Sciatic nerve (tissue), 2 donors: ENCODE data around the gene RAB33B. TPM values are rescaled to one million over a fixed set of nuclear protein-coding genes. Genes with fewer than 3 reads are reported as not detected.

Source experiments
- ATAC-seq: fragments of 200-7000 bp; cut with Tn5 transposase; one replicate; pipeline ENCODE4 v1.9.1; 2020; ENCODE audit warnings: mild to moderate bottlenecking, moderate library complexity
- DNase-seq: peaks from one replicate; pipeline ENCODE4 v3.0.0-alpha.2; 2020; ENCODE audit warnings: low spot score
- intact Hi-C: fragments of 100-400 bp; cut with DNase I; formaldehyde crosslinking; loops from one replicate; pipeline ENCODE4 v1.14.2; 2022
- total RNA-seq: library from RNA; stranded (reverse); fragmentation: NEBNext Ultra II Directional; extraction: Animal tissue kit (Norgen Biotek cat#: 25700); gene quantifications from one replicate; pipeline ENCODE4 v1.2.1, GENCODE V29; 2021
- donor health status: DM: no; HTN: no; CAD: no.
- donor health status: DM: no; HTN: no; CAD: no.

The RAB33B gene
- total RNA-seq, 1 donor from 2014 or later, result 13.8 TPM

DNA sequence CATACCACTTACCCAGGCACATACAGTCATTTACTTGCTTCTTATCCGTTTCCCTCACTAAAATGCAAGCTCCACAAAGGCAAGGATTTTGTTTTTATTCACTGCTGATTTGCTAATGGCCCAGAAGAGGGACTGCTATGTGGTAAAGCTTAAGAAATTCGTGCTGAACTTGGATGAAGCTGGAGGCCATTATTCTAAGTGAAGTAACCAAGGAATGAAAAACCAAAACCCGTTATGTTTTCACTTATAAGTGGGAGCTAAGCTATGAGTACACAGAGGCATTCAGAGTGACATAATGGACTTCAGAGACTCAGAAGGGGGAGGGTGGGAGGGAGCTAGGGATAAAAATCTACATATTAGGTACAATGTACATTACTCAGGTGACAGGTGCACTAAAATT lies 47.2 kb downstream of the RAB33B start:
- ATAC-seq, result no peak
- intact Hi-C loops, result no loop called here

GRCh38 chr4:139501527-139501926 lies 47.6 kb downstream of the RAB33B start:
- intact Hi-C loops, result no loop called here
- no peak for ATAC-seq

More for the DNA sequence above, 47.2 kb downstream of the RAB33B start:
- DNase-seq, result no peak

GRCh38 chr4:139501927-139502899 lies 48.3 kb downstream of the RAB33B start:
- intact Hi-C loops, result no loop called here
- ATAC-seq (no peak), DNase-seq (no peak)

More at GRCh38 chr4:139501527-139501926, 47.6 kb downstream of the RAB33B start:
- no peak for DNase-seq

DNA sequence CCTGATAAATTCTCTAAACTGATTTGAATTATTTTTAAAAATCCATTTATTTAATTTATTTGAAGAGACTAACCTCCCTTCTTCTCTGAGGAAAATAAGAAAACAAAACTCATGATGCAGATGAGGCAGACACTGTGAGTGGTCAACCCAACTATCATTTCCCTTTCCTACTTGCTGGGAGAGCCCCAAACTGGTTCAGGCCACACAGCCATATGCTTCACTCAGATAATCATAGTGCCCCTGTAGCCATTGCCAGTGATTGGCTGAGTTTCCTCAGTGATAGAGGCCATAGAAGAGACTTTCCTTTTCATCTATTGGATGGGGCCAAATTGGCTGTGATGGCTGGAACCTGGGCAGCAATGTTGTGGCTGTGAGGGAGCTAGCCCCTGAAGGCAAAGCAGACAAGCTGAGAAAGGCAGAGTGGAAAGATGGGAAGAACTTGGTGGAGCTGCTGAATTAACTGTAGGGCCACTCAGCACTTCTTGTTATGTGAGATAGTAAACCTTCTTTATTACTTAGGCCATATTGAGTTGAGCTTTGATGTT lies 49.8 kb downstream of the RAB33B start:
- ATAC-seq, result no peak
- intact Hi-C loops, result no loop called here
- no peak for DNase-seq

- no peak for DNase-seq
- intact Hi-C loops, result no loop called here
- ATAC-seq, result no peak
Observed at GRCh38 chr4:139506774-139507173, 52.9 kb downstream of the RAB33B start.

DNA sequence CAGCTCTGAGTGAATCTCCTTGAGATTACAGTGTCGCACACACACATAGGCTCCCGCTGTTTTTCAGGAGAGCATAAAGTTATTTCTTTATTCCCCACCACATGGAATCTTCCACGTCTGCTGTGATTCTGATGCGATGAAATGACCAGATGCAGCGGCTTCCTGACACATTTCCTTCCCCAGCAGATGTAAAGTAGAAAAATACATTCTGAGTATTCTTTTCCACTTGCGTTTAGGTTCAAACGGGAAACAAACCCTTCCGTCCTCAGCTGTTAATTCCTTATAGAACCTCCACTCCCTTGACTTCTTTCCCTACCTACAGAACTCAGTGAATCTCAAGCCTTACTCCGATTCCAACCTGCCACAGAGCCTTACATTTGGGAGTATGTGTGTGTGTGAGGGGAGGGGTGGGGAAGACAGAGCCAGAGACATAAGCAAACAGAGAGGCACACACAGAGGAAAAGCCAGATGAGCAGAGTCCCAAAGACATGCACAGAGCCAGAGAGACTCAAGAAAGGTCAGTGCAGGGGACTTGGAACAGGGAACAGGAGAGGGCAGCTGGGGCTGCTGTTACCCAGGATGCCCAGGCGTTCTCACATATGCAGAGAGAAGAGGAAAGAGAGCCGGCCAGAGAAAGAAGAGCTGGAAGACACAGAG lies 54.8 kb downstream of the RAB33B start:
- DNase-seq, result no peak
- ATAC-seq, result no peak
- intact Hi-C loops, result no loop called here

GRCh38 chr4:139509727-139510410 lies 55.9 kb downstream of the RAB33B start:
- DNase-seq (no peak), ATAC-seq (no peak)
- intact Hi-C loops, result no loop called here

- DNase-seq (no peak), ATAC-seq (no peak)
- intact Hi-C loops, result no loop called here
Observed at GRCh38 chr4:139511320-139511719, 57.4 kb downstream of the RAB33B start.

GRCh38 chr4:139514382-139515059 lies 60.6 kb downstream of the RAB33B start:
- intact Hi-C loops, result no loop called here
- ATAC-seq, result no peak
- no peak for DNase-seq

DNA sequence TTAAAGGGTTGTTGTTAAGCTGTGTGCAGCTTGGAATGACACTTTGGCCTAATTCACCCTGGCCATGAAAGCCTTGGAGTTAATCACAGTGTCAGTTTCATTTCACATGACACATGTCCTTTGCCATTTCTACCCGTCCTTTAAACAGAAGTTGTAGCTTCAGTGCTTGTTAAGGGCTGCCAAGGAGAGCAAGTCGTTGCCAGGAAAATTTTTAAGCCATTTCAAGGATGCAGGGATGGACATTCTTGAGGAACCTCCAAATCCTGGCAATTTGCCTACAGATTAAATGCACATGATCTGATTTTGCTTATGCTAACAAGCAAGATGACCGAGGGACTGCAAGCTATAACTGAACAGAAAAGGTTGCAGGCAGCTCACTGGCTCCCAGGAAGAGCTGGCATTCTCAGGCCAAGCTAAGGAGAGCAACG lies 61.6 kb downstream of the RAB33B start:
- peak; percentile 17 for ATAC-seq
- intact Hi-C loops, result no loop called here
- no peak for DNase-seq

- ATAC-seq (no peak), DNase-seq (no peak)
- intact Hi-C loops, result no loop called here
Observed at GRCh38 chr4:139521754-139522401, 68.0 kb downstream of the RAB33B start.

DNA sequence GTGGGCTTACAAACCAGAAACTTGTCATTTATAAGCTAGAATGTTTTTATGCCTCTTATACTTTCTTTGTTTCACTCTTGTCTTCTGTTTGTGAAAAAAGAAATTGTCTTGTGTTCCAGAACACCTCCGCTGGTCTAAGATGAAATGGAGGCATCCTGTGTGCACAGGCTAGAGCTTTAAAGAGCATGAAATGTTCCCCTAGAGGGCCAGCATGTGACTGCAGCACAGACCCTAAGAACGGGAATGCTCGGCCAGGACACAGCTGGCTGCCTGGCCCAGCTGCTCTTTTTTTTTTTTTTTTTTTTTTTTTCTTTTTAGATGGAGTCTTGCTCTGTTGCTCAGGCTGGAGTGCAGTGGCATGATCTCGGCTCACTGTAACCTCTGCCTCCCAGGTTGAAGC lies 68.5 kb downstream of the RAB33B start:
- intact Hi-C loops, result no loop called here
- ATAC-seq (peak; percentile 72), DNase-seq (no peak)

GRCh38 chr4:139523076-139523475 lies 69.2 kb downstream of the RAB33B start:
- ATAC-seq (no peak), DNase-seq (no peak)
- intact Hi-C loops, result no loop called here

DNA sequence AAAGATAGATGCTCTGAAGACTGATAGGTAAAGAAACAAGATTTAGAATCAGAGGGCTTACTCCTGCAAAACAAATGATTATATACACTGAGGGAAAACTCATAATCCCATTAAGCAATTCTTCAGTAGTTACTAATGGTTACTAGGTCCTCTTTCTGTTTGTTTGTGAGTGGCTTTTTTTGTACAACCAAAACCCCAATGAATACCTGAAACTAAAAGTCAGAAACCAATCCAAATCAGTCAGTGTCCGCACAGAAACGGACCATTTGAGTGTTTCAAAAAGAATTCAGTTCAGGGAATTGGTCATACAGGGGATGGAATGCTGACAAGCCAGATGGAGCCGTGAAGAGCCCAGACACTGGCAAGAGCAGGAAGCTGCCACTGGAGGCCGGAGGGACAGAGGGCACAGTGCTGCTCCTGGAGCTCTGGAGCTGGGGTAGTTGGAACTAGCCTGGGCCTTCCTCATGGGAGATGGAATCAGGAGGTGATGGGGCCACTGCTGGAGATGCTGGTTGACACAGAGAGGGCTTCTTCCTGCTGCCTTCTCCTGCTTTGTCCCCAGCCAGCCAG lies 70.2 kb downstream of the RAB33B start:
- DNase-seq (no peak), ATAC-seq (no peak)
- intact Hi-C loops, result no loop called here

DNA sequence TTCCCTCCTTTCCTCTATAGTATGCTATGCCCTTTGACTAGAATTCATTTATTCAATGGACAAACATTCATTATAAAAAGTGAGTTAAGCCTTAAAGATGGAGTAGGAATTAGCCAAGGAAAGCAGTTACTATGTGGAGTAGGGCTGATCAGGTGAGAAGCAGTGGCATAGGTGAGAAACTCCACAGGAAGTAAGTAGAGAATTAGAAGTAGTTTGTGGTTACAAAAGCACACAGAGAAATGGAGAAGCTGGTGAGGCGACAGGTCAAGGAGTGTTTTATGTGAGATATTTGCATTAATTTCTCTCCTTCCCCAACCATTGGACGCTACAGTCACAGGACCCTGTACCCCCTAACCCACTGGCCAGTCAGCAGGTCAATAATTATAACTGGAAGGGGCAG lies 71.5 kb downstream of the RAB33B start:
- DNase-seq (no peak), ATAC-seq (no peak)
- intact Hi-C loops, result no loop called here
